Prostate gland (tissue), 2 donors: ENCODE results near the gene SNAPC4. TPM values are rescaled to one million over a fixed set of nuclear protein-coding genes. Genes with fewer than 3 reads are reported as not detected.

ENCODE experiments used
- DNase-seq: peaks from one replicate; pipeline ENCODE4 v3.0.0-alpha.2; 2019; ENCODE audit warnings: low spot score
- H3K27ac ChIP-seq, 2 donors: fragments of 200-600 bp; sonication (generic); 2 replicates each; pipeline ENCODE4 v1.5.1; 2017 to 2019
- H3K27me3 ChIP-seq: fragments of 200-600 bp; sonication (generic); replicated peaks from 2 replicates; pipeline ENCODE4 v1.5.1; 2019; ENCODE audit not compliant: insufficient read depth
- H3K36me3 ChIP-seq, 2 donors: fragments of 200-600 bp; sonication (generic); 1 replicate in 1 of 2; 2 replicates in 1 of 2; pipeline versions ENCODE4 v1.5.1 to v1.8.1; 2017 to 2019
- H3K4me1 ChIP-seq: fragments of 200-600 bp; sonication (generic); replicated peaks from 2 replicates; pipeline ENCODE4 v1.5.1; 2019
- H3K4me3 ChIP-seq, 2 donors: fragments of 200-600 bp; sonication (generic); 2 replicates each; pipeline ENCODE4 v1.5.1; 2017 to 2019
- H3K9me3 ChIP-seq: fragments of 200-600 bp; sonication (generic); 2 replicates; pipeline ENCODE4 v1.5.1; 2017
- CTCF ChIP-seq, 4 experiments: fragments of 200-600 bp in 2 of 4; fragments of 450-650 bp in 2 of 4; sonication (generic) in 2 of 4; IDR thresholded peaks; 1 replicate in 3 of 4; 2 replicates in 1 of 4; pipeline ENCODE4 v1.5.1; 2016 to 2019; ENCODE audit warnings: antibody characterized with exemption in 4 of 4, mild to moderate bottlenecking in 2 of 4, moderate library complexity in 2 of 4
- POLR2A ChIP-seq: fragments of 450-650 bp; IDR thresholded peaks from one replicate; pipeline ENCODE4 v1.6.1; 2016; ENCODE audit warnings: antibody characterized with exemption, mild to moderate bottlenecking
- POLR2AphosphoS5 ChIP-seq: sonication (generic); formaldehyde crosslinking; IDR thresholded peaks from one replicate; pipeline ENCODE4 v1.6.1; 2017; ENCODE audit warnings: antibody characterized with exemption
- WGBS: methylation state at CpG from one replicate; pipeline ENCODE4 v1.1.5; 2018; 5-methylcytosine and 5-hydroxymethylcytosine counted together
- intact Hi-C: fragments of 100-400 bp; cut with DNase I; formaldehyde crosslinking; loops from one replicate; pipeline ENCODE4 v1.14.2; 2022
- total RNA-seq, 2 donors: library from RNA; depleted of rRNA; stranded (reverse); fragments of >200 nt; gene quantifications; one replicate each; pipeline ENCODE4 v1.1.0, GENCODE V29; 2016

SNAPC4 gene
- total RNA-seq, 2 donors from 2014 or later: 8.6 to 22.2 TPM

- no peak for TF ChIP-seq CTCF (IDR thresholded peaks at IDR 0.05)
- no peak for TF ChIP-seq POLR2A
- TF ChIP-seq POLR2AphosphoS5: no peak
- Histone ChIP-seq H3K4me3 (no peak overlapping the region), H3K36me3 (peaks cover 13 to 14% of the 10 kb centered on the region in 2 donors), H3K27me3 (no peaks in the 10 kb centered on the region), H3K4me1 (peaks cover 11% of the 10 kb centered on the region), H3K9me3 (no peaks in the 10 kb centered on the region), H3K27ac (no peak overlapping the region)
- intact Hi-C loops: no loop called here
- 93% methylated on average over 15 of the region's 15 CpGs for WGBS
- no peak for DNase-seq
Measured at GRCh38 chr9:136441191-136441680, 41.3 kb upstream of the SNAPC4 start.

GRCh38 chr9:136439481-136440408 lies 39.8 kb upstream of the SNAPC4 start, which contains the start of gene INPP5E:
Gene INPP5E (minus strand): TSS chr9:136439845. CDS start chr9:136439419, 426 bp downstream.
- Histone ChIP-seq H3K4me1 (peaks cover 11% of the 10 kb centered on the region), H3K9me3 (no peaks in the 10 kb centered on the region), H3K4me3 (peak within 1 kb of the TSS; percentile 88 to 92), H3K27me3 (no peaks in the 10 kb centered on the region), H3K27ac (peak within 1 kb of the TSS; percentile 67 to 71), H3K36me3 (peaks cover 9 to 13% of the 10 kb centered on the region in 2 donors)
- WGBS: 6% methylated on average over 58 of the region's 90 CpGs
- intact Hi-C loops: no loop called here
- peak; percentile 42 for DNase-seq
- TF ChIP-seq POLR2A: no peak
- TF ChIP-seq POLR2AphosphoS5: no peak
- TF ChIP-seq CTCF (IDR thresholded peaks at IDR 0.05): peak; percentile 26 to 82 (median 57)

GRCh38 chr9:136438548-136439480 lies 38.8 kb upstream of the SNAPC4 start:
- H3K9me3 ChIP-seq: no peaks in the 10 kb centered on the region
- no peak for TF ChIP-seq POLR2AphosphoS5
- TF ChIP-seq CTCF (IDR thresholded peaks at IDR 0.05): no peak
- no peak for TF ChIP-seq POLR2A
- peak overlapping the region; percentile 88 to 92 for H3K4me3 ChIP-seq
- H3K27me3 ChIP-seq: no peaks in the 10 kb centered on the region
- no peak for DNase-seq
- intact Hi-C loops: no loop called here
- under 1% methylated on average over 39 of the region's 91 CpGs for WGBS
- H3K27ac ChIP-seq: peak overlapping the region; percentile 67 to 71
- H3K4me1 ChIP-seq: peaks cover 11% of the 10 kb centered on the region
- H3K36me3 ChIP-seq: peaks cover 2 to 13% of the 10 kb centered on the region in 2 donors

GRCh38 chr9:136437839-136438547 lies 38.0 kb upstream of the SNAPC4 start:
- Histone ChIP-seq H3K9me3 (no peaks in the 10 kb centered on the region), H3K36me3 (peaks cover 0 to 8% of the 10 kb centered on the region in 2 donors), H3K4me1 (peaks cover 11% of the 10 kb centered on the region), H3K4me3 (peak overlapping the region; percentile 88 to 92), H3K27me3 (no peaks in the 10 kb centered on the region), H3K27ac (no peak overlapping the region)
- WGBS: 50% methylated on average over 37 of the region's 37 CpGs
- no peak for DNase-seq
- TF ChIP-seq POLR2A (no peak), POLR2AphosphoS5 (no peak), CTCF (IDR thresholded peaks at IDR 0.05) (no peak)
- intact Hi-C loops: no loop called here
